HK-2 (cell line): ENCODE data around the gene MOB3B.

Experiments used
- DNase-seq: peaks from one replicate; pipeline ENCODE4 v3.0.0-alpha.2; 2018; ENCODE audit not compliant: unreplicated experiment

MOB3B gene

GRCh38 chr9:27529316-27530278 lies at the start of gene MOB3B:
Gene MOB3B, minus strand, starts transcription at chr9:27529814. Its CDS starts 74,264 bp downstream, at chr9:27455550.
- DNase-seq, result peak; percentile 68

- DNase-seq, result peak; percentile 80
These were observed 44.3 kb upstream of the MOB3B start for GRCh38 chr9:27573634-27574590.

- DNase-seq, result peak; percentile 71
These were observed 43.5 kb upstream of the MOB3B start, which contains the start of gene C9orf72 for GRCh38 chr9:27572918-27573633. Gene C9orf72, minus strand, starts transcription at chr9:27573481. Its CDS starts 6,361 bp downstream, at chr9:27567120.

- no peak for DNase-seq
These were observed 42.9 kb upstream of the MOB3B start for GRCh38 chr9:27572566-27572917.

GRCh38 chr9:27572061-27572460 lies 42.4 kb upstream of the MOB3B start:
- no peak for DNase-seq

GRCh38 chr9:27571011-27571410 lies 41.4 kb upstream of the MOB3B start:
- DNase-seq, result no peak

- no peak for DNase-seq
These were observed 39.8 kb upstream of the MOB3B start for GRCh38 chr9:27569406-27569805.

GRCh38 chr9:27566118-27566517 lies 36.5 kb upstream of the MOB3B start:
- no peak for DNase-seq

- no peak for DNase-seq
These were observed 36.1 kb upstream of the MOB3B start for GRCh38 chr9:27565696-27566095.

GRCh38 chr9:27564670-27565069 lies 35.1 kb upstream of the MOB3B start:
- DNase-seq, result no peak

- DNase-seq, result no peak
These were observed 34.3 kb upstream of the MOB3B start for GRCh38 chr9:27563738-27564430.

GRCh38 chr9:27561685-27562084 lies 32.1 kb upstream of the MOB3B start:
- DNase-seq, result no peak

- DNase-seq, result no peak
These were observed 30.8 kb upstream of the MOB3B start for GRCh38 chr9:27560457-27560856.

- no peak for DNase-seq
These were observed 28.7 kb upstream of the MOB3B start for GRCh38 chr9:27558307-27558706.

- DNase-seq, result no peak
These were observed 26.9 kb upstream of the MOB3B start for GRCh38 chr9:27556470-27556869.

GRCh38 chr9:27554712-27555111 lies 25.1 kb upstream of the MOB3B start:
- DNase-seq, result no peak

- no peak for DNase-seq
These were observed 19.7 kb upstream of the MOB3B start for GRCh38 chr9:27549196-27549755.

GRCh38 chr9:27548055-27548741 lies 18.6 kb upstream of the MOB3B start:
- no peak for DNase-seq

- DNase-seq, result no peak
These were observed 15.9 kb upstream of the MOB3B start for GRCh38 chr9:27545471-27545870.

- no peak for DNase-seq
These were observed 12.9 kb upstream of the MOB3B start for GRCh38 chr9:27542508-27542907.
